ENCODE results near the gene GAS2L2. TPM values are rescaled to one million over a fixed set of nuclear protein-coding genes. Genes with fewer than 3 reads are reported as not detected.
A peak's percentile ranks its signal among the peaks of the same experiment; 100 is the strongest.

GAS2L2 gene
- polyA plus RNA-seq, 5 donors = 0.17 to 2.4 (median 1.1) TPM

GRCh38 chr17:35747540-35748017 is 5.5 kb downstream of the GAS2L2 start:
- peak; percentile 58 to 74 for DNase-seq

- DNase-seq = no peak
Measured at GRCh38 chr17:35745749-35746320, 7.2 kb downstream of the GAS2L2 start.

DNA sequence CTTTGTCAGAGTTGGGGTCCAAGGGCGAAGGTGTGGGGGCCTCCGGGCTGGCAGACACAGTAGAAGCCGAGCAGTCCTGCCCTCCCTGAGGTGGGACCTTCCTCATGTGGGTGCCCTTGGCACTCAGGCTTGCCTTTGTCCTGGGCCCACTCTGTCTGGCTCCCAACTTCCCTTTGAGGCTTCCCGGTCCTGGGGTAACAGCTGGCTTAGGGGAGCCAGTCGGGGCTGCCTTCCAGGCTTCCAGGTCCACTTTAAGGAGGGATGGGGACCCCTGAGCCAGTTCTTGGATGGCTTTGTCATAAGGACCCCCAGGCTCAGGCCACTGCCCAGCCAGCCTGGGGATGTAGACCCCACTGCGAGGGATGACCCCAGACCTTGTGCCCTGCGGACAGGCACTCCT is 7.8 kb downstream of the GAS2L2 start:
- DNase-seq = no peak

DNA sequence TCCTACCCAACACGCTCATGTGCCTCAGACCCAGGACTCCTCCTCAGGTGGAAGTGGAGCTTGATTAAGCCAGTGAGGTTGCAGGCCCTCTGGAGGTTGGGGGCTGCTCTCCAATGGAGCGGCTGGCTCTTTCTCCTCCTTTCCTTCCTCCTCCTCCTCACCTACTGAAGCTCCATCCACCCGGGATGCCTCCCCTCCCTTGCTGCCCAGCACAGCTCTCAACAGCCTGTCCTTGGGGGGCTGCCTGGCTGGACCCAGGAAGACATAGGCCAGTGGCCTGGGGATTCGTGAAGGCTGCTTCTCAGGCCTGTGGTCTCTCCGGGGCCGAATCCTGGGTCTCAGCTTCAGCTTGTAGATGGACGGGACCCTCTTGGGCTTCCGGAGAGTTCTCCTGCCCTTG is 8.2 kb downstream of the GAS2L2 start:
- DNase-seq = no peak

GRCh38 chr17:35743626-35744328 is 9.3 kb downstream of the GAS2L2 start:
- DNase-seq = no peak

DNA sequence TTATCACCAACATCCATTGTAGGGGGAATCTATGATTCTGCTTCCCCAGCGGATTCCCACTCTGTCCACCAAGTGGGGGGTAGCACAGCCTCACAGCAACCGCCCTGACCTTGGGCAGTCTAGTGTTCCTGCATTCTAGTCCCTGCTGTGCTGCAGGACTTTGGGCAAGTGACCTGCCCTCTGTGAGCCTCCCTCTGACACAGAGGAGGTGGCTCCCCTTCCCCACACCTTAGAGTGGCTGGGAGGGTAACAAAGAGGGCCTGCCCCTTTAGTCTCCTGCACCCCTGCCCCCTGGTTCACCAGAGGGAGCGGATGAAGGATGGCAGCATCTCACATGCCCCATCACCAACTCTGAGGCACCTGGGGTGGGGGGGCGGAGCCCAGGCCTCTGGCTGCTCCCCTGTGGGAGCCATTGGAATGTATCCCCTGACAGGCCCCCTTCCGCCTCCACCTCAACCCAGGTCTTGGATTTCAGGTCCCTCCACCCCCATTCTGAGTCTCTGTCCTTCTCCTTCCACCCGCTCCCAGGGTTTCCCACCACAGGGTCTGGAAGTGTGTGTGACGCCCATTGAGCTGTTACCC is 10.1 kb downstream of the GAS2L2 start:
- no peak for DNase-seq

- DNase-seq = no peak
Measured at GRCh38 chr17:35742496-35742895, 10.5 kb downstream of the GAS2L2 start.

DNA sequence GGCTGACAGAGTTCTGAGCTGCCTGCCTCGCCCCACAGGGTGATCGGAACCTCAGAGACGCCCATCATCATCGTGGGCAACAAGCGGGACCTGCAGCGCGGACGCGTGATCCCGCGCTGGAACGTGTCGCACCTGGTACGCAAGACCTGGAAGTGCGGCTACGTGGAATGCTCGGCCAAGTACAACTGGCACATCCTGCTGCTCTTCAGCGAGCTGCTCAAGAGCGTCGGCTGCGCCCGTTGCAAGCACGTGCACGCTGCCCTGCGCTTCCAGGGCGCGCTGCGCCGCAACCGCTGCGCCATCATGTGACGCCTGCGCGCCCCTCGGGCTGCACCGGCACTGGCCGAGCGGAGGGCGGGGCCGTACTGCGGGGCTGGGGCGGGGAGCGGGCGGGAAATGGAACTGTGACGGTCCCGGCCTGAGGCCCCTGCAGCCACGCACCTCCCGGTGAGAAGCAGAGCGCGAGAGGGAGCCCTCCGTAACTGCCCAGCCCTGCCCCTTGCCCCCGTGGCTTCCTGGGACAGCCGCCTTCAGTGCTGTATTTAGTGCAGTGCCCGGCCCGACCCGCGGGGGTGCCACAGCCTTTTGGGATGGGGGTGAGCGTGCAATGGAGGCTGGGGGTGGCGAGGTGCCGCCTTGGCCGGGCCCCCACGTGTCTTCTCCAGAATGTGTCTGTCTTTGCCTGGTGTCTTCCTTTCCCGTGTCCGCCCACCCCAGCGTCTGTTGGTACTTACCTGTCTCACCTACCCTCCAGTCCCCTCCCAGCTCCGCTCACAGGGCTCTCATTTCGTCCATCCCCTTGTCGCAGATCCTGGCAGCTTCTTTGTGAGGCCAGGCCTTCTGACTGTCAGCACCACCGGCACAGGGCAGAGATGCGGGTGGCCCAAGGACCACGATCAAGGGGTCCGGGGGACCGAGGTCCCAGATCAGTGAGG is 11.8 kb downstream of the GAS2L2 start:
- DNase-seq = no peak

DNA sequence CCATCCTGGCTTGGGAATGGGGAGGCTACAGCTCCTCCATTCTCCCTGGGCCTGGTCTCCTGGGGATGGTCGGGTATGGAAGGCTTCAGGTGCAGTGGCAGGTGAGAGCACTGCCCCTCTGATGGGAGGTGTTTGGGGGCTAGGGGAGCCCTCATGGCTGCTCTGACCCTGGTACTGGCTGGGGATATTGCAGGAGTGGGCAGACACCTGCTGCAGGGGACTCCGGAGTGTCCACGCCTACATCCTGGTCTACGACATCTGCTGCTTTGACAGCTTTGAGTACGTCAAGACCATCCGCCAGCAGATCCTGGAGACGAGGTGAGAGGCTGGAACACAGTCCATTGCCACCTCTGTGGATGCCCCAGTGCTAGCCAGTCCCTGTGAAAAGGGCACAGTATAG is 12.8 kb downstream of the GAS2L2 start:
- no peak for DNase-seq

DNA sequence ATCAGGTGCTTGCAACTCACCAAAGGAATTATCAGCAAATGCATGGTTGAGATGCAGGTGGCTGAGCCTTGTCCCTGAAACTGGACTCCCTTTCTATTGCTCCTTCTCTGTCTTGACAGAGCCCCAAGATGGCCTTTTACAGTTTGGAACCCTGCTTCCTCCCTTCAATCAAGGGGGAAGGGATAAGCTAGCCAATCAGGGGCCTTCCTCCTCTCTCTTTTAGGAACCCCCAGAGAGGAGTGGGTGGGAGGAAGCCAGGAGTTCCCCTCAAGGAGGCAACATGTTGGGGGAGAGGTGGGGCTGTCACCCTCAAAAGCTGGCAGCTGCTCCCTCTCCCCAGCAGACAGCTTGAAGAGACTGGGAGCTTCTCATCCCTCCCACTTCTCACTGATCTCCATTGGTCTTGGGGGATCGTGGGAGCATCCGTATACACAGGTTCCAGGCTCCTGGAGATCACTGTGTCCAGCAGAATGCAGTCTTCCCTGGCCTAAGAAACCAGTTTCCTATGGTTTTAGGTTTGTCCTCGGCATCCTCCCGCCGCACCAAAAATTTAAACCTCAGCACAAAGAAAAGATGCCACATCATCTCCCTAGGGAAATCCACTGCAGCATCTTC is 14.4 kb downstream of the GAS2L2 start:
- no peak for DNase-seq

- DNase-seq = no peak
Measured at GRCh38 chr17:35736236-35736635, 16.8 kb downstream of the GAS2L2 start.

- DNase-seq = no peak
Measured at GRCh38 chr17:35735036-35735805, 17.8 kb downstream of the GAS2L2 start.

GRCh38 chr17:35734396-35734795 is 18.6 kb downstream of the GAS2L2 start:
- no peak for DNase-seq

GRCh38 chr17:35733366-35733765 is 19.7 kb downstream of the GAS2L2 start:
- no peak for DNase-seq

DNA sequence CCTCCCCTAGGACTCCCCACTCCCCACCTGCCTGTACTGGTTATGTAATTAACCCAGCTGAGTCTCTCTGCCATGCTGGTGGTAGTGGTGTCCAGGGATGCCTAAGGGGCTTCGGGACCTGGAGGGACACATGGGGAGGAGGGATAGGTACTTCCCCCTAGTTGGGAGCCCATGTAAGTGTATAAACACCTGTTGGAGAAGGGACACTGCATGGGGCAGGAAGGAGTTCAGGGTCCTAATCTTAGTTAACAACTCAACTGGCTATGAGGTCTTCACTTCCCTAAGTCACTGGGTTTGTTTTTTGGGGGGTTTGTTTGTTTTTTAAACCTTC is 20.3 kb downstream of the GAS2L2 start:
- DNase-seq = no peak

- DNase-seq = no peak
Measured at GRCh38 chr17:35731917-35732805, 20.9 kb downstream of the GAS2L2 start.

- DNase-seq = no peak
Measured at GRCh38 chr17:35731239-35731916, 21.7 kb downstream of the GAS2L2 start, which contains the start of gene RASL10B. RASL10B (plus strand) TSS chr17:35731639; CDS start chr17:35735185, 3,546 bp downstream.

- DNase-seq = no peak
Measured at GRCh38 chr17:35730400-35731005, 22.5 kb downstream of the GAS2L2 start.

- DNase-seq = no peak
Measured at GRCh38 chr17:35729405-35729833, 23.6 kb downstream of the GAS2L2 start.
